ENCODE results near the gene FAM222B.
A peak's percentile ranks its signal among the peaks of the same experiment; 100 is the strongest.
"Not testable (repeated sequence)": the region's sequence is repeated elsewhere in the genome, so short reads cannot be mapped to it uniquely, and the experiment has no call there.

Gene FAM222B, protein sequence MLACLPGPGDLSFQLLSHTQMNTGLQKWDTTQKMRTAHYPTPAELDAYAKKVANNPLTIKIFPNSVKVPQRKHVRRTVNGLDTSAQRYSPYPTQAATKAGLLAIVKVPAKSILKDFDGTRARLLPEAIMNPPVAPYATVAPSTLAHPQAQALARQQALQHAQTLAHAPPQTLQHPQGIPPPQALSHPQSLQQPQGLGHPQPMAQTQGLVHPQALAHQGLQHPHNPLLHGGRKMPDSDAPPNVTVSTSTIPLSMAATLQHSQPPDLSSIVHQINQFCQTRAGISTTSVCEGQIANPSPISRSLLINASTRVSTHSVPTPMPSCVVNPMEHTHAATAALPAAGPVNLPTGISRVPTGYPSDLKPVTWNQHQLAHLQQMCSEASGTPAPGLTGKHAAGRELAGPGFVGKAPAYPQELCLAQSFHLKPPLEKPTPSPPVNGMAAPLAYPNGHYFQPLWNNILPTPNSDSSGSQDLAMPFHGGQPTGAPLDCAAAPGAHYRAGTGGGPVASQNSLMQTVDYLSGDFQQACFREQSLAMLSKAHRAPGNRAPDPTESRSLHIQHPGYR

GRCh38 chr17:28842282-28843012 lies at the start of gene FAM222B:
Gene FAM222B (minus strand): TSS chr17:28842790. CDS start chr17:28766667, 76,123 bp downstream.
- peak; percentile 88 for DNase-seq

DNA sequence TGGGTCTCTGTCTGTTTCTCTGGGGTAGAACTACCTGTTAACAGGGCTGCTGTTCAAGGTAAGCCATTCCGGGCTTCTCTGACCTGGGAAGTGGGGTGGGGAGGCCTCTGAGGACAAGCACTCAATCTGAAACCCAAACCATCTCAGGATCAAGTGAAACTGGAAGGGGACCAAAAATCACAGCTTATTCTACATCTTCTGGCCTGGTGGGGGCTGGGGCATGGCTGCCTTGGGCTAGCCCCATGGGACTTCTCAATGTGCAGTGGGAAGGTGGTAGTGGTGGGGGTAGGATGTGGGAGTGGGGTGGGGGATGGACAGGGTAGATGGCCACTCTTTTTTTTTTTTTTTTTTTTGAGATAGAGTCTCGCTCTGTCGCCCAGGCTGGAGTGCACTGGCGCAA lies 49.4 kb upstream of the FAM222B start:
- no peak for DNase-seq

- no peak for DNase-seq
These were observed 48.6 kb upstream of the FAM222B start for GRCh38 chr17:28891201-28891600.

DNA sequence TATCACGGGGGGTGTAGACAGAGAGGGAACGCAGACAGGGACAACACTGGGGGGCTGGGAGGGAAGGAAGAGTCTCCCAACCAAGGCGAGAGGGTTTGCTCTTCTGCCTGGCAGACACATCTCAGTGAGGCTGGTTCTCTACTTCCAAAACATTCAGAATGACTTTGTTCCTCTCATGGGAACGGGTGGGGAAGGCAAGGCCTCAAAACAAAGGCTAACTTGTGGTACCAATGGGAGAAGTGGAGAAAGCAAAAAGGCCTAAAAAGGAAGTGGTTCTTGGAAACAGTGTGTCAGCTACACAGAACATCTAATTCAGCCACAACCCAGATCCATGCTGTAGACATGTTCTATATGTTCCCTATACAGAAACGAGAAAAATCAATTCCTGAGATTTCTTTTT lies 47.4 kb upstream of the FAM222B start:
- no peak for DNase-seq

- DNase-seq = no peak
These were observed 46.2 kb upstream of the FAM222B start for GRCh38 chr17:28888832-28889231.

GRCh38 chr17:28887871-28888471 lies 45.4 kb upstream of the FAM222B start:
- DNase-seq = no peak

GRCh38 chr17:28885951-28886350 lies 43.4 kb upstream of the FAM222B start:
- DNase-seq = no peak

GRCh38 chr17:28885363-28885762 lies 42.8 kb upstream of the FAM222B start:
- DNase-seq = no peak

- DNase-seq = no peak
These were observed 41.5 kb upstream of the FAM222B start for GRCh38 chr17:28883967-28884702.

- no peak for DNase-seq
These were observed 39.7 kb upstream of the FAM222B start for GRCh38 chr17:28882154-28882895.

GRCh38 chr17:28881533-28882056 lies 39.0 kb upstream of the FAM222B start:
- DNase-seq = no peak

DNA sequence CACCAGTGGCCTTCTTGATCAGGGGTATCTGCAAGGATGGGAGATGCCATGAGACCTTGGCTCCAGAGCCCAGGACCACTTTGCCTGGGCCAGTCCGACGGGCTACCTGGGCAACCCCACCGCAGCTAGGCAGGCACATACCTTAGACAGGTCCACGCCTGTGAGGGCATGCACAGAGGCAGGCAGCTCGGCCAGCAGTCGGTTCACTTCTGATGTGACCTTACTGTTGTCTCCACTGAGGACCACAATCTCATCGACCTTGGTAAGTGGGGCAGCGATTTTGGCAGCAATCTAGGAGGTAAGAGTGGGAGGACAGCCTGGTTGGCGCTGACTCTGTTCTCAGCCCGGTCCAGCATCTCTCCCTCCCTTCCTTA lies 38.0 kb upstream of the FAM222B start:
- DNase-seq = no peak

DNA sequence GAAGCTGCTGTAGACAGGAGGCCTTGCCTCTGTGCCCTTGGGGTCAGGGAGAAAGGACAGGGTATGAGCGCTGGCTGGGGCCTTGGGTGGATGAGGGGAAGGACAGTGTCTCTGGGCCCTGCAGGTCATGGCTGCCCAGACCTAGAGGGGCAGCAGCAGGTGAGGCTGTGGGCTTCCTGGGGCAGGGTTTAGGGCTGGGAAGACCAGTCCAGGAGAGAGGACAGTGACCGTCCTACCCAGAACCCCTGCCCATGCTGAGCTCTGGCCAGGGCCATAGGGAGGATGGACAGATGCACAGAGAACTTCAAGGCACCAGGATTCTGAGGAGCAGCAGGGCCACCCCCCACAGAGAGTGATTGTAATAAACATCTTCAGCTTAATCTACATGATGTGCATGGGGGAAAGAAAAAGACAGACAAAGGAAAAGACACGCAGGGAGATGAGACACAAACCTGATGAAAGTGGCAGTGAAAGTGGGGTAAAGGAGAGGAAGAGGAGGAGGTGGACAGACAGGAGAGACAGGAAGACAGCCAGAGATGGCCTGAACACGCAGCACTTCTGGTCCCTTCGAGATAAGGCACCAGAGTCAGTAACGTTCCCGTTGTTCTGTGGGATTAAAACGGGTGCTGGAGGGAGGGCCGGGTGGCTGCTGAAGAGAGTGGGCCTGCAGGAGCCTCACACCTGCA lies 37.4 kb upstream of the FAM222B start:
- no peak for DNase-seq

DNA sequence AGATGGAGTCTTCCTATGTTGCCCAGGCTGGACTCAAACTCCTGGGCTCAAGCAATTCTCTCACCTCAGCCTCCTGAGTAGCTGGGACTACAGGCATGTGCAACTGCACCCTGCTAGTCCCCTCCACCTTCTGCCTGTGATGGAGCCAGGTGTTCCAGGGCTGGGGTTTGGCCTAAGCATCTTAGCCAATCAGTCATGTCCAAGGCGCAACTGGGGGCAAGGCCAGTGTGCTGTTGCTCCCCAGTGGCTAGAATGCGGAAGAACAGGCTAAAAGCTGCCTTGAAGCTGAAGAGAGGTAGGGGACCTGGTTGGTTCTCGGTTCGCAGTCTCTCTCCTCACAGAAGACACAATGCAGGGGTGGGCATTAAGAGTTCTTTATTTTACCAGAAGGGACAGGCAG lies 36.4 kb upstream of the FAM222B start:
- DNase-seq = no peak

GRCh38 chr17:28878158-28878910 lies 35.7 kb upstream of the FAM222B start:
- no peak for DNase-seq

- DNase-seq = not testable (repeated sequence)
These were observed 34.6 kb upstream of the FAM222B start for GRCh38 chr17:28877150-28877711.

GRCh38 chr17:28875848-28876550 lies 33.4 kb upstream of the FAM222B start:
- DNase-seq = no peak

DNA sequence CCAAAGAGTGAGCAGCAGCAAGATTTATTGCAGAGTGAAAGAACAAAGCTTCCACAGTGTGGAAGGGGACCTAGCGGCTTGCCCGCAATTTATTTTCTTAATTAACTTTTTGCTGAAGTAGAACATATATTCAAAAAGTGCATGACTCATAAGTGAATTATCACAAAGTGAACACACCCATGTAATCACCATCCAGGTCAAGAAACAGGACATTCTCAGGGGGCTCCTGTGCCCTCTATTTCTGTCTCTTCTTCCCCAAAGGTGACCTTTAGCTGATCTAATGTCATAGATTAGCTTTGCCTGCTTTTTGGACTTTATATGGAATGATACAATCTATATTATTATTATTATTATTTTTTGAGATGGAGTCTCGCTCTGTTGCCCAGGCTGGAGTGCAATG lies 32.2 kb upstream of the FAM222B start:
- DNase-seq = no peak

DNA sequence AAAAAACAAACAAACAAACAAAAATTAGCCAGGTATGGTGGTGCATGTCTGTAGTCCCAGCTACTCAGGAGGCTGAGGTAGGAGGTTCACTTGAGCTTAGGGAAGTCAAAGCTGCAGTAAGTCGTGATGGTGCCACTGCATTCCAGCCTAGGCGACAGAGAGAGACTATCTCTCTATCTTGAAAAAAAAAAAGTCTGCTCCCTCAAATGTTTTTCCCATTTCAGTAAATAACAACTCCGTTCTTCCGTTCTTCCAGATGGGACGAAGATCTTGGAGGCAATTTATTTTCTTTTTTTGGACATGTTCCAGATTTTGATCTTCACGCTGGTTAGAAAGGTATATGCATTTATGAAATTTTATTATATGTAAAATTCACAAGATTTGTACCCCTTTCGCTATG lies 31.2 kb upstream of the FAM222B start:
- DNase-seq = no peak

All from CD4-positive, alpha-beta T cell treated with Interleukin-17A for 4 hours (primary cell).